Posterior cingulate gyrus (tissue), 11 donors: ENCODE measurements around the gene SPC25.
"Not testable (repeated sequence)": the region's sequence is repeated elsewhere in the genome, so short reads cannot be mapped to it uniquely, and the experiment has no call there.

ENCODE experiments used
- DNase-seq, 10 donors: peaks; one replicate each; pipeline versions ENCODE4 v3.0.0 to v3.0.0-alpha.2; 2020 to 2021; ENCODE audit warnings: mixed read lengths in 3 of 10
- intact Hi-C: fragments of 100-400 bp; cut with DNase I; formaldehyde crosslinking; loops from one replicate; pipeline ENCODE4 v1.15.1; 2023

Gene SPC25

DNA sequence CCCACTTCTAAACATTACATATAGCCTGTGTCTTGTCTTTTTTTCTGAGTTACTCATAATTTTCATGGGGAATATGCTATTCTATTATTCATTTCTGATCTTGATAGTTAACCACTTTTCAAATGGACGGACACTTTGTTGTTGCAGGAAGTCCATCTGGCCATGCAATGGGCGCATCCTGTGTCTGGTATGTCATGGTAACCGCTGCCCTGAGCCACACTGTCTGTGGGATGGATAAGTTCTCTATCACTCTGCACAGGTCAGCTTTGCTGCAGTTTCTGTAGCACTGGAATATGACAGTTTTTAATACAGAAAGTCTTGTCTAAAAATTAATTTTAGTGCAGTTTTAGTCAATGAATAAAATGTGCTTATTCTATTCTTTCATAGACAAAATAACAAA is 14.1 kb upstream of the SPC25 start:
- no peak for DNase-seq
- intact Hi-C loops: no loop called here

DNA sequence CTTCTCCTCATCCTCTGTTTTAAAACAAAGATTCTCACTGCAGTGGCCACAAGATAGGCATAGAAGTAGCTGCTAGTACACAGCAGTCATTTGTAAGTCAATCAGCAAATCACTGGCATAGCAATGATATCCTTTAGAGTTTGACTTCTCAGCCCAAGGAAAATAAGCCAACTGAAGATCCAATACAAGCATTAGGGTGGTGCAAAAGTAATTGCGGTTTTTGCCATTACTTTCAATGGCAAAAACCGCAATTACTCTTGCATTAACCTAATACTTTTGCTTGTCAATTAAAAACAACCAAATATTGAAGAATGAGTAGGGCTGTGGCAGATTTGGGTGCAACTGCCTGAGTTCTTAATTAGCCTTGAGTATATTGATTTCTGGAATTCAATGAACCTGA is 13.7 kb upstream of the SPC25 start:
- DNase-seq: no peak
- intact Hi-C loops: no loop called here

DNA sequence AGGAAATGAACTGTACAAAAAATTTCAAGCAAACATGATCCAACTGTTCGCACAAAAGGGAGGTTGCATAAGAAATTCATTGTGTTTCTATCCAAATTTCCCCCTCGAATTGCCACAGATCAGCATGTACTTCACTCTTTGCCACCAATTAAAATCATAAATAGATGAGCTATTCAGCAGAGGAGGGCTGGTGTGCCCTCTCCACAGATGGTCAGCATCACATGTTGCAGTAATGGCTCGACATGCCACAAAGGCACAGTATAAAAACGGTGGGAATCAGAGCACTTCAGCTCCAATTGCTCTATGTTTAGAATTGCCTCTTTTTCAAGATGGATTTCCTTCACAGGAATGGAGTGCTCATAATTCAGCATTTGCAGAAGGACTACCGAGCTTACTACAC is 10.8 kb upstream of the SPC25 start, which contains the start of gene G6PC2:
Gene G6PC2, plus strand, starts transcription at position 289 of the 400 bp plus-strand sequence. Its CDS starts 41 bp downstream, at position 330.
- intact Hi-C loops: no loop called here
- no peak for DNase-seq

DNA sequence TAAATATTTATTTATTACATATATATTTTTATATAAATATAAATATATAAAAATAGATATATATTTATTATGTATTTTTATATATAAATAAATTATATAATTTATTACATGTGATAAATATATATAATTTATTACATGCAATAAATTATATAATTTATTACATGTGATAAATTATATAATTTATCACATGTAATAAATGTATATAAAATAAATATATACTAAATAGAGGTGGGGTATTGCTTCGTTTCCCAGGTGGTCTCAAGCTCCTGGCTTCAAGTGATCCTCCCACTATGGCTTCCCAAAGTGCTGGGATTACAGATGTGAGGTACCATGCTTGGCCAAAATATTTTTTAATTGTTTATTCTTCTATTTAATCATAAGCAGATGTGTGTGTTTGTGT is 7.2 kb upstream of the SPC25 start:
- intact Hi-C loops: no loop called here

DNA sequence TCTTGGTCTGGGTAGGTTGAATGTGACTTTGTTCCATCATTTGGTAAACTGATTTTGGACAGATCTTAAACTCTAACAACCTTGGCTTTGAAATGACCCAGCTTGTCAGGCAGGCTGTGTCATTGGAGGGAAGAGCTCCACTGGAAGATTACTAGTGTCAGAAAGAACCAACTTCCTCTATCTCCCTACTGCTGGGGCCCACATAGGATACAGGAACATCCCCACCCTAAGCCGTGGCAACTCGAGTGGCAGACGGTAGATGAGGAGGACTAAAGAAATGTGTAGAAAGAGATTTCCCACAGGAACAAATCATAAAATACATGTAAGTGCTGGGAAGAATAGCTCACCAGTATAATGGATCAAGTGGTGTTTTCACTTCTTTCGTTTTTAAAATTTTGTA is 6.6 kb upstream of the SPC25 start:
- intact Hi-C loops: no loop called here
- DNase-seq: no peak

More for the DNA sequence above, 7.2 kb upstream of the SPC25 start:
- DNase-seq: no peak

DNA sequence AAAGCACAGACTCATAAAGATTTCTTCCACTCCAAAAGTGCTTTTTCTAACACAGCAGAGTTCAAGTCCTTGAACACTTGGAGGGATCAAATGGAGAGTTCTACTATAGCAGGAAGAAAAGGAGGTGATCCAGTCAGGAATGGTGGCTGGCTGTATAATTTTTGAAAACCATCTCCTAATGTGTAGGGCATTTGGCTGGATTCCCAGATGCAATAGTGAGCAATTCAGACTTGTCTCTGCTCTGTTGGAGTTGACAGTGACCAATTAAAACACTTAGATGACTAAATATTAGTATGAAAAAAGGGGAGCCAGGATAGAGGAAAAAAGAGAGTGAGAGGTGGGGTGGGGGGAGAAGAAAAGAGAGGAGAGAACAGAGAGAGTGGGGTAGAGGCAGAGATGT is 5.5 kb upstream of the SPC25 start:
- DNase-seq: no peak
- intact Hi-C loops: no loop called here

DNA sequence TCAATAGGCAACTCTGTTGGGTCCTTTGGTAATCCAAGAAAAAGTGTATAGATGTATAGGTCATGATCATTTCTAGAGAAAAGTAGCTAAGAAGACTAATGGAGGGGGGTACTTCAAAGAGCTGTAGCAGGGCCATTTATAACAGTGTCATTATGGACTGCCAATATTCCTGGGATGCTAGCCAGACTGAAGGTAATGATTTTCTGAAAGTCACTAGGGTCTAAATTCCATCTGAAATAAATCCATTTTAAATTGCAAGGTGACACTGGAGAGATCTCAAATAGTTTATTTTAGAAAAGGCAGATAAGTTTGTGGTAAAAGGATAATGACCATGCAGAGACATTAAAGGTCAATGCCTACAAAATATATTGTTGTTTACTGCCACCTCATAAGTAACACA is 4.5 kb upstream of the SPC25 start:
- no peak for DNase-seq
- intact Hi-C loops: no loop called here

DNA sequence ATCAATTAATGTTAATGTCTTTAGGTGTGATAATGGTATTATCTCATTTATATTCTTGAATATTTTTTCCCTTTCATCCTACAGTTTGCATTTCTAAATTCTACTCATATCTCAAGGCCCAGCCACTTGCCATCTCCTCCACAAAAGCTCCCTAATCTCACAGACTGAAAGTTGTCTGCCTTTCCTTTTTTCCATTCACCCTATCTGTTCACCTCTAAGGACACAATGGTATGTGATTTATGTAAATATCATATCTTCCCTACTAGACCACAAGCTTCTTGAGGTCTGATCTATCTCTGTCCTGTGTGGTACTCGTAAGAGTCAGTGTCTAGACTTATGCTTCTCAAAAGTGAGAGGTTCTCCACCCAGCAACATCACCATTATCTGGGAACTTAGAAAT is 3.9 kb upstream of the SPC25 start:
- no peak for DNase-seq
- intact Hi-C loops: no loop called here

DNA sequence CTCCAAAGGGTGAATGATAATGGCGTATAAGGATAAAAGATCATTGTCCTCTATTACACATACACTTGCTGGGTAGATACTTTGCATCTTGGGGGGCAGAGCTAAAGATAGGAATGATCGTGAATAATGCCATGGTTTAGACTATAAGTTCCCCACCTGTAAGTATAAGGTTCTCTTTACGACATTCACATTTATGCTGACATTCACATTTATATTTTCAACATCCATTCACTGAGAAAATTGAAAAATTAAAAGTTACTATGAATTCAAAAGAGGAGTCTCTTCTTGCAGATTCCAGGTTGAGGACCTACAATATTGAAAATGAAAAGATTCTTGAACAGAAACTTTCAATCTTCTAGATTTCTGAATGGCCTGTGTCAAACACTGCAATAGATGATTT is 2.1 kb upstream of the SPC25 start:
- intact Hi-C loops: no loop called here
- no peak for DNase-seq

DNA sequence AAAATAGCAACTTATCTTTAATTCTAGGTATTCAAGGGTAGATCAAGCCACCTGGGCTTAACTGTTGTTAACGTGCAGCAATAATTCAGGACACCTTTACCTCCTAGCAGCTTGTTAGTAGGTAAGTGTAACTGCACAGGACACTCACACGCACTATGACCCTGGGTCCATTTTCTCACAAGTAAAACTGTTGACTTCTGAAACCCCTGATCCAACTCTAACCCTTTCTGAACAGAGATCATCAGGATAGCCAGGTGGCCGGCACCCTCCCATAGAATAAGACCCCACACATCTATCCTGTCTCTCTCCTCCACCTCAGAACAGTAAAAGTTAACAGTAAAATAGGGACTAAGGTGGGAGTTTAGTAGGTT is 610 bp downstream of the SPC25 start:
- intact Hi-C loops: no loop called here
- no peak for DNase-seq

DNA sequence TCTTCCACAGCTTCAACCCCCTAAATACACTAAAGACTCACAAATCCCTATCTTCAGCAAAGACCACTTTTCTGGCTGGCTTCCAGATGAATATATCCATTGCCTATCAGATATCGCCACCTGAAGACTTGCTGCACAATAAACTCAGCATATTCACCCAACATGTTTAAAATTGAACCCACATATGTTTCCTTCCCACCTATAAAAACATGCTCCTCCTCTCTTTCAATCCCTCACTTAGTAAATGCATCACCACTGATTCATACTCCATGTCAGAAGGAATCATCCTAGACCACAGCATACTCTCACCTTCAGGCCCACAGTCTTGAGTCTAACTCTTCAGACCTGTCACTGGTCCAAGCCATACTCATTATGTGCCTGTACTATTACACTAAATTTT is 5.3 kb downstream of the SPC25 start:
- no peak for DNase-seq
- intact Hi-C loops: no loop called here

DNA sequence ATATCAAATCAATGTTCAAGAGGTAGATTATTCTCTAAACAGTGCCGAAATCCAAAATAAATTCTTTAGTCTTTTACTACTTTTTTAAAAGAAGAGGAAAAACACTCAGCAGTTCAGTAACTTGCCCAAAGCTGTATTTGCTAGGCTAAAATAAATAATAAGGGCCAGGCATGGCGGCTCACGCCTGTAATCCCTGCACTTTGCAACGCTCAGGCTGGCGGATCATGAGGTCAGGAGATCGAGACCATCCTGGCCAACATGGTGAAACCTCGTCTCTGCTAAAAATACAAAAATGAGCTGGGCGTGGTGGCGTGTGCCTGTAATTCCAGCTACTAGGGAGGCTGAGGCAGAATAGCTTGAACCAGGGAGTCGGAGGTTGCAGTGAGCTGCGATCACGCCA is 8.1 kb downstream of the SPC25 start:
- DNase-seq: peak in 1 of 10 donors; percentile 49
- intact Hi-C loops: not testable (repeated sequence)

DNA sequence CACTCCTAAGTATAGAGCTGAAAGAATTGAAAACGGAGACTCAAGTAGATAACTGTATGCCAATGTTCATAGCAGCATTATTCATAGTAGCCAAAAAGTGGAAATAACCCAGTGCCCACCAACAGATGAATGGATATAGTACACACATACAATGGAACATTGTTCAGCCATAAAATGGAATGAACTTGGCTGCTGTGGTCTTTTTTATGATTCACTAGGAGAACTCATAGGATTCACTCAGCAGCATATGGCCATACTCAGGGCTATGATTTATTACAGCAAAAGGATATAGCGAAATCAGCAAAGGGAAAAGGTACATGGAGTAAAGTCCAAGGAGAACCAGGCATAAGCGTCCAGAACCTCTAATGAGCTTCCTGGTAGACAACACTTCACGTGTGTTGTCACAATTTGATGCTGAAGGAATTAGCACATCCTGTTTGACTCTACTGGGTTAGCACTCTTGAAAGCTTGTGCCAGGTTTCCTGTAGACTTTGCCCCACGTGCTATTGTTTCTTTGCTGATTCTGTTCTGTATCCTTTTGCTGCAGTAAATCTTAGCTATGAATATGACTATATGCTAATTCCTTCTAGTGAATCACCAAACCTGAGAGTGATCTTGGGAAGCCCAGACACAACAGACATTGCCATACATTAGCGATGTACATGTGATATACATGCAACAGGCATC is 15.7 kb downstream of the SPC25 start:
- intact Hi-C loops: no loop called here
- DNase-seq: no peak

DNA sequence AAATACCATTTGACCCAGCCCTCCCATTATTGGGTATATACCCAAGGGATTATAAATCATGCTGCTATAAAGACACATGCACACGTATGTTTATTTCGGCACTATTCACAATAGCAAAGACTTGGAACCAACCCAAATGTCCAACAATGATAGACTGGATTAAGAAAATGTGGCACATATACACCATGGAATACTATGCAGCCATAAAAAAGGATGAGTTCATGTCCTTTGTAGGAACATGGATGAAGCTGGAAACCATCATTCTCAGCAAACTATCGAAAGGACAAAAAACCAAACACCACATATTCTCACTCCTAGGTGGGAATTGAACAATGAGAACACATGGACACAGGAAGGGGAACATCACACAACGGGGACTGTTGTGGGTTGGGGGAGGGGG is 19.4 kb downstream of the SPC25 start:
- intact Hi-C loops, DNase-seq: not testable (repeated sequence)

DNA sequence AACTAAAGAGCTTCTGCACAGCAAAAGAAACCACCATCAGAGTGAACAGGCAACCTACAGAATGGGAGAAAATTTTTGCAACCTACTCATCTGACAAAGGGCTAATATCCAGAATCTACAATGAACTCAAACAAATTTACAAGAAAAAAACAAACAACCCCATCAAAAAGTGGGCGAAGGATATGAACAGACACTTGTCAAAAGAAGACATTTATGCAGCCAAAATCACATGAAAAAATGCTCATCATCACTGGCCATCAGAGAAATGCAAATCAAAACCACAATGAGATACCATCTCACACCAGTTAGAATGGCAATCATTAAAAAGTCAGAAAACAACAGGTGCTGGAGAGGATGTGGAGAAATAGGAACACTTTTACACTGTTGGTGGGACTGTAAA is 19.9 kb downstream of the SPC25 start:
- DNase-seq, intact Hi-C loops: not testable (repeated sequence)

DNA sequence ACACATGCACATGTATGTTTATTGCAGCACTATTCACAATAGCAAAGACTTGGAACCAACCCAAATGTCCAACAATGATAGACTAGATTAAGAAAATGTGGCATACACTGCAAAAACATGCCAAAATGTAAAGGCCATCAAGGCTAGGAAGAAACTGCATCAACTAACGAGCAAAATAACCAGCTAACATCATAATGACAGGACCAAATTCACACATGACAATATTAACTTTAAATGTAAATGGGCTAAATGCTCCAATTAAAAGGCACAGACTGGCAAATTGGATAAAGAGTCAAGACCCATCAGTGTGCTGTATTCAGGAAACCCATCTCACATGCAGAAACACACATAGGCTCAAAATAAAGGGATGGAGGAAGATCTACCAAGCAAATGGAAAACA is 23.1 kb downstream of the SPC25 start:
- DNase-seq, intact Hi-C loops: not testable (repeated sequence)

DNA sequence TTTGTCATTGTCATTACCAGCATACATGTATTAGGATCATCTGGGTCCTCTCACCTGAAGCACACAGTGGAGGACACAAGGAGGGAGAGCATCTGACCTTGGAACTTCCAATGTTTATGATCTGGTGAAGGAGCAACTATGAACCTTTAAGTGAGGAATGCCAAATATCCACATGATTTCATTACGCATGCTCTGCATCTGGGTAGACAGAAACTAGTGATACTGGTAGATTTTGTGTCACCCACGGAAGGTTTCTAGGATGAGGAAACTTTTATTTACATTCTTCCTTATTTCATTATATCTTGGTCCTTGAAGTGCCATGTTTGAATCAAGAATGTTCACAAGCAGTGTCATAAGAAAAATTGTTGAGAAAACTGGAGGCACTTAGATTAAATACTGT is 32.1 kb downstream of the SPC25 start:
- no peak for DNase-seq
- intact Hi-C loops: no loop called here

DNA sequence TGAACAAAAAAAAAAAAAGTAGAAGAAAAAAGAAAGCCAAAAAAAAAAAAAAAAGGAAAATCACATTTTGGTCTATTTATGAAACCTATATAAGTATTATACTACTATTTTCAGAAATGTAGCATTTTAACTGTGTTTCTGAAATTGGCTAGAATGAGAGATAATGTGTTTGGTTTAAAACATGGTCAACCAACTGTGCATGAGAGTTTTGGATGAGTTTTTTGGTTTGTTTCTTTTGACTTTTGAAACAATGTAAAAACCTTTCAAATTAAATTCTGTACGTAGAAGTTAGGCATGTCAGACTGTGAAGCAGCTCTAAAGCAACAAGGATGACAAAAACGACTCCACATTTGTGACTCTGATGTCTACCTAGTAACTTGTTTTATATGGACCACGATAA is 34.6 kb downstream of the SPC25 start:
- no peak for DNase-seq
- intact Hi-C loops: no loop called here

DNA sequence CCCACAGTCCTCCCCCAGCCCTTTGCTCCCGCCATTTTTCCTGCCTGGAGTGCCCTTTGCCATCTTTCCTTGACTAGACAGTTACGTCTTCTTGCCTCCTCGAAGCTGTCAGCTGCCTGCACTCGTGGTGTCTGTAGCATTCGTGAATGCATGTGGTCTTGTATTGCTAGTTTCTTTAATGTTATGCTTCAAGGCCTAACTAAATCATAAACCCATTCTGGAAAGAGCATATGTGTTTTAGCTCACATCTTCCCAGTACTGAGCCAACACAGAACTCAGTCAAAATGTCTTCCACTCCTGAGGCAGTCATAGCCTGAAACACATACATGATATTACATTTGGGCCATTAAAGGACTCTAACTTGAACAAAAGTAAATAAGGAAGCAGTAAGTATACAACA is 35.6 kb downstream of the SPC25 start:
- intact Hi-C loops: no loop called here
- no peak for DNase-seq

DNA sequence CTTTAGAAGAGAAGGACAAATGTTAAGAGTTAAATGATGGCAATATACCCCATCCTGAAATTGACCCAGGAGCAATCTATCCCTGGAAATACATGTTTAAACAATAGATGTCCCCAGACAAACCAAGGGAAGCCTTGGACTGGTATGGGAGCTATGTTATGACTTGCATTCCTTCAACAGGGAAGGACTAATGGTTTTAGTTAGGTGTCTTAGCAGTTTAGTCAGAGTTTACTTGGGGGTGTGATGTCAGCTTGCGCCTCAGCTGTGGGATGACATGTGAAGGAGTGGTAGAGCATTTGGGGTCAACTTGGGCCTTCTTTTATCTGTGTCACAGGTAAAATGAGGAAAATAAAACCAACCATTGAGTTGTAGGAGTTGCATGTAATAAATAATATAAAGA is 36.8 kb downstream of the SPC25 start:
- intact Hi-C loops: no loop called here
- DNase-seq: no peak

DNA sequence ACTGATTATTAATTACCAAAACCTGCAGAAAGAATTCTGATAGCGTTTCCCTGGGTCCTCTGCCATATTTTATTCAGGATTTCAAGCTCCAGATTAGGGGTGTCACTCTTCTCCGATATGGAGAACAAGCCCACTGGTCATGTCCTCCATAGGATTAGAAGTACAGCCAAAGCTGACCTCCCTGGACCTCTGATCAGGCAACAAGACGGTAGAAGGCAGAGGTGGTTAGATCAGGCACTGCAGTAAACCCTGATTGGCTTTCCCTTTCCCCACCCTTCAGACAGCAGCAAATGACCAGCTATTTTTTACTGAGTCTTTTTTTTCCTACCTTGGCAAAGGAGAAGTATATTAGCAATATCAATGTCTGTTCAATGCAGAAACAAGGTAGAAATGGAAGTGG is 37.7 kb downstream of the SPC25 start:
- intact Hi-C loops: no loop called here
- DNase-seq: no peak

DNA sequence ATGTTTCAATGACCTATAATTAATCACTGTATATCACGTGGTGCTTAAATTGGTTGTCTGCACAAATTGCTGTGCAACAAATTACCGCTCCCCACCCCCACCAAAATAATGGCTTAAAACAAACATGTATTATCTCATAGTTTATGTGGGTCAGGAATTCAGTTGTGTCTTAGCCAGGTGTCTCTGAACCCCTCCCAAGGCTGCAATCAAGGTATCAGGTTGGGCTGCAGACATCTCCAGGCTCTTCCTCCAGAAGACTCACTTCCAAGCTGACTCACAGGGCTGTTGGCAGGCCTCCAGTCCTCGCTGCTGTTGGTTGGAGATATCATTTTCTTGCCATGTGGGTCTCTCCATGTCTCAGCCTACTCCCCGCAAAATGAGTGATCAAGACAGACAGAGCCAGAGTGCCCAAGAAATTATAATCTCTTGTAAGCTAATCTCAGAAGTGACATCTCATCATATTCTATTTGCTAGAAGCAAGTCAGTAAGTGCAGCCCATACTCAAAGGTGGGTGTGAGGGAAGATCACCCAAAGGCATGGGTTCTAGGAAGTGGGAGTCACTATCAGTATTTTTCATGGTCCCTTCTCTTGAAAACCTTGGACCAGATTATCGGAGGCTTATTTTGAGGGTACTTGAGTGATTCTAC is 38.4 kb downstream of the SPC25 start:
- intact Hi-C loops: no loop called here
- DNase-seq: peak in 9 of 10 donors; percentile 15 to 89 (median 60)

DNA sequence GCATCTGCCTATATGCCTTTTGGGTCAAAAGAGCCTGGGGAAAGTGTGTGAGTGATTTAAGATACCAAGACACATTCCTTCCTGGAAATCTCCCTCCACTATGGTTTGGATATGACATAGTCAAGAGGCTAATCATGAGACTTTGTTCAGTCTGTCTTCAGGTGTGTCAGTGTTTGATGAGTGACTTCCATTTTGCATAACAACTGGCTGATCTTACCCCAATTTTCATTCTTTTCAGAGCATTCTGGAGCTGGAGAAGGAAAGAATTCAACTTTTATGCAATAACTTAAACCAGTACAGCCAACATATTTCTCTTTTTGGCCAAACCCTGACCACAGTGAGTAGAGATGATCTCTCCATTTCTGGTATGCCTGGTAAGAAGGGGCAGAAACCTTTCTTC is 39.4 kb downstream of the SPC25 start:
- intact Hi-C loops: no loop called here
- DNase-seq: no peak
